GM12874 (cell line): Measurements from ENCODE around the gene HIBADH.

ENCODE experiments used
- CTCF ChIP-seq: IDR thresholded peaks from 2 replicates; pipeline ENCODE4 v1.5.1; 2011; ENCODE audit warnings: low read depth, mild to moderate bottlenecking, control low read depth, low read length, moderate library complexity; ENCODE audit not compliant: insufficient read depth

The HIBADH gene

GRCh38 chr7:27662490-27663205 is at the start of gene HIBADH:
Gene HIBADH (minus strand): TSS chr7:27662883. CDS start chr7:27662788, 95 bp downstream.
- no peak for TF ChIP-seq CTCF

GRCh38 chr7:27712217-27712616 is 49.5 kb upstream of the HIBADH start:
- no peak for TF ChIP-seq CTCF

GRCh38 chr7:27709137-27710075 is 46.7 kb upstream of the HIBADH start:
- TF ChIP-seq CTCF: no peak

GRCh38 chr7:27708485-27708884 is 45.8 kb upstream of the HIBADH start:
- TF ChIP-seq CTCF: no peak

GRCh38 chr7:27705200-27705594 is 42.5 kb upstream of the HIBADH start:
- TF ChIP-seq CTCF: no peak

GRCh38 chr7:27704422-27705199 is 41.9 kb upstream of the HIBADH start:
- no peak for TF ChIP-seq CTCF

GRCh38 chr7:27703181-27703580 is 40.5 kb upstream of the HIBADH start:
- no peak for TF ChIP-seq CTCF
